ENCODE data around the gene ZNF143. TPM values are rescaled to one million over a fixed set of nuclear protein-coding genes. Genes with fewer than 3 reads are reported as not detected.

The ZNF143 gene
- total RNA-seq, 1 experiment from 2014 or later: 29.2 TPM

GRCh38 chr11:9479899-9480298 is 19.1 kb downstream of the ZNF143 start:
- no peak overlapping the region for H3K14ac ChIP-seq (ENCODE audit: insufficient read depth, low read length)
- H3K27me3 Mint-ChIP-seq (ENCODE audit: low read depth): no peaks in the 10 kb centered on the region
- H3K9me3 Mint-ChIP-seq: no peaks in the 10 kb centered on the region
- H3K56ac ChIP-seq (ENCODE audit: insufficient read length, low read depth, low read length): no peak overlapping the region
- no peak overlapping the region for H2BK12ac ChIP-seq (ENCODE audit: insufficient read length, low read depth, low read length)
- H3K23me2 ChIP-seq (ENCODE audit: insufficient read length, low read depth, low read length, poor library complexity, severe bottlenecking): no peaks in the 10 kb centered on the region
- no peak overlapping the region for H3K18ac ChIP-seq (ENCODE audit: insufficient read length, low read depth, low read length)
- H3K4me2 ChIP-seq (ENCODE audit: insufficient read depth, insufficient read length, low read length): no peak overlapping the region
- no peak overlapping the region for H2BK20ac ChIP-seq (ENCODE audit: low read depth, low read length, poor library complexity, severe bottlenecking)
- no peak overlapping the region for H3K4ac ChIP-seq (ENCODE audit: low read depth, low read length)
- H2BK120ac ChIP-seq (ENCODE audit: low read depth, low read length, poor library complexity, severe bottlenecking): no peak overlapping the region
- H3K4me1 Mint-ChIP-seq: no peaks in the 10 kb centered on the region
- no peak for TF ChIP-seq CTCF (conservative IDR thresholded peaks at IDR 0.05)
- H3K27me3 ChIP-seq (ENCODE audit: insufficient read depth, low read length): no peaks in the 10 kb centered on the region
- no peak overlapping the region for H4K8ac ChIP-seq (replicated peaks; ENCODE audit: insufficient read length, low read depth, low read length)
- no peak for DNase-seq
- no peaks in the 10 kb centered on the region for H4K20me1 ChIP-seq (ENCODE audit: control insufficient read depth, insufficient read depth, insufficient read length)
- no peak overlapping the region for H3T11ph ChIP-seq (ENCODE audit: low read length)
- no peak overlapping the region; a peak in 1 of 7 replicates for H3K27ac Mint-ChIP-seq
- H4K91ac ChIP-seq (ENCODE audit: insufficient read length, low read depth, low read length): no peak overlapping the region
- H3K4me3 Mint-ChIP-seq: no peak overlapping the region
- H3K9me3 ChIP-seq (ENCODE audit: control insufficient read depth, low read depth, low read length): no peaks in the 10 kb centered on the region
- no peak overlapping the region for H3K9ac ChIP-seq (ENCODE audit: extremely low read depth, insufficient read length, low read length)
- no peak overlapping the region for H2AK5ac ChIP-seq (ENCODE audit: insufficient read length, low read length)
- no peaks in the 10 kb centered on the region for H3K79me2 ChIP-seq (ENCODE audit: insufficient read depth, low read length)
- no peak overlapping the region for H2AFZ ChIP-seq (ENCODE audit: low read length)
- no peaks in the 10 kb centered on the region for H3K79me1 ChIP-seq (ENCODE audit: insufficient read depth, low read depth, low read length, poor library complexity, severe bottlenecking)
- no peaks in the 10 kb centered on the region for H3K4me1 ChIP-seq (ENCODE audit: insufficient read depth, low read length)
- WGBS (ENCODE audit: extremely low coverage, insufficient read length, low lambda C conversion rate): no CpG with 5 or more reads among the region's 2 CpGs
- no peak overlapping the region for H4K5ac ChIP-seq (ENCODE audit: insufficient read length, low read depth, low read length)
- H2BK15ac ChIP-seq (ENCODE audit: low read depth, low read length): no peak overlapping the region
- H2BK5ac ChIP-seq (ENCODE audit: insufficient read length, low read length): no peak overlapping the region
- no peak overlapping the region for H3K23ac ChIP-seq (ENCODE audit: insufficient read length, low read depth, low read length)
- H3K27ac ChIP-seq (ENCODE audit: insufficient read length, low read depth, low read length): no peak overlapping the region
- peaks cover 44 to 67% (median 62%) of the 10 kb centered on the region in 3 experiments for H3K36me3 Mint-ChIP-seq (ENCODE audit: insufficient read depth in 1 of 3, low read depth in 3 of 3)

All from H9 (cell line).